Measurements from ENCODE around the gene CYP26C1. TPM values are rescaled to one million over a fixed set of nuclear protein-coding genes. Genes with fewer than 3 reads are reported as not detected.

Gene CYP26C1
- total RNA-seq, 1 experiment from 2014 or later = 0.79 TPM

DNA sequence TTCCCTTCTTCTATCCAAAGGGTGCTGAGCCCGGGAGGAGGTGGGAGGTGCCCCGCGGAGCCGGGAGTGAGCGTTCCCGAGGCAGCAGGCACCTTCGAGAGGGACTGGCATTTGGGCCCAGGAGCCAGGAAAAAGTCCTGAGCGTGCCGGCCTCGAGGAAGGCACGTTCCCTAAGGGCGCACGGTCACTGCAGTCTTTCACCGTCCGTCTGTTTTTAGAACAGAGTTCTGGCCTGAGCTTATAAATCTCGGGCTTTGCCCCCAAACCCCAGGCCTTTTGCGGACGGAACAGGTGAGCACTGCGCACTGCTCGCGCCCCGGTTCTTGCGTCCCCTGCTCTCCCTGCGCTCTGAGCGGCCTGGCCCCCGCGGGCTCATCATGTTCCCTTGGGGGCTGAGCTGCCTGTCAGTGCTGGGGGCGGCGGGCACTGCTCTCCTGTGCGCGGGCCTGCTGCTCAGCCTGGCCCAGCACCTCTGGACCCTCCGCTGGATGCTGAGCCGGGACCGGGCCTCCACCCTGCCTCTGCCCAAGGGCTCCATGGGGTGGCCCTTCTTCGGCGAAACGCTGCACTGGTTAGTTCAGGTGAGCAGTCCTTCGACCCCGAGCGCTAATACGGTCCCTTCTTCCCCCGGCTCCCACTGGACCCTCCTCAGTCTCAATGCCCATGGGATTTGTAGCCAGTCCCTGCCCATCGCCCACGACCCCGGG is 442 bp downstream of the CYP26C1 start:
- H3K9me3 Mint-ChIP-seq = peaks cover 3 to 8% of the 10 kb centered on the region in 2 experiments; a peak in 3 of 5 replicates
- H3K27ac ChIP-seq (ENCODE audit: insufficient read length, low read depth, low read length) = no peak overlapping the region
- H3K23me2 ChIP-seq (ENCODE audit: insufficient read length, low read depth, low read length, poor library complexity, severe bottlenecking) = no peaks in the 10 kb centered on the region
- no peak overlapping the region; the same call in 1 of the 2 replicates for H3K14ac ChIP-seq (ENCODE audit: insufficient read depth, low read length)
- H3K4me1 ChIP-seq (ENCODE audit: insufficient read depth, low read length) = no peaks in the 10 kb centered on the region
- no peaks in the 10 kb centered on the region for H3K9me3 ChIP-seq (ENCODE audit: control insufficient read depth, low read depth, low read length)
- H4K20me1 ChIP-seq (ENCODE audit: control insufficient read depth, insufficient read depth, insufficient read length) = no peaks in the 10 kb centered on the region
- H3K4me2 ChIP-seq (ENCODE audit: insufficient read depth, insufficient read length, low read length) = peak overlapping the region; percentile 35
- H3K18ac ChIP-seq (ENCODE audit: insufficient read length, low read depth, low read length) = no peak overlapping the region
- H2BK12ac ChIP-seq (ENCODE audit: insufficient read length, low read depth, low read length) = no peak overlapping the region
- peak; percentile 41 for DNase-seq
- peaks cover 25 to 43% of the 10 kb centered on the region in 2 experiments for H3K4me1 Mint-ChIP-seq
- H2AK5ac ChIP-seq (ENCODE audit: insufficient read length, low read length) = no peak overlapping the region
- H2BK20ac ChIP-seq (ENCODE audit: low read depth, low read length, poor library complexity, severe bottlenecking) = no peak overlapping the region
- H3K4me3 Mint-ChIP-seq = peak overlapping the region; percentile 19 to 68; a peak in 4 of 5 replicates
- no peak overlapping the region for H2AFZ ChIP-seq (ENCODE audit: low read length)
- H3T11ph ChIP-seq (ENCODE audit: low read length) = no peak overlapping the region
- H3K79me1 ChIP-seq (ENCODE audit: insufficient read depth, low read depth, low read length, poor library complexity, severe bottlenecking) = no peaks in the 10 kb centered on the region
- no peak overlapping the region for H4K5ac ChIP-seq (ENCODE audit: insufficient read length, low read depth, low read length)
- no peak overlapping the region for H2BK15ac ChIP-seq (ENCODE audit: low read depth, low read length)
- H3K56ac ChIP-seq (ENCODE audit: insufficient read length, low read depth, low read length) = no peak overlapping the region
- WGBS (ENCODE audit: extremely low coverage, insufficient read length, low lambda C conversion rate) = no CpG with 5 or more reads among the region's 45 CpGs
- H2BK120ac ChIP-seq (ENCODE audit: low read depth, low read length, poor library complexity, severe bottlenecking) = no peak overlapping the region
- TF ChIP-seq, protein P1, sequence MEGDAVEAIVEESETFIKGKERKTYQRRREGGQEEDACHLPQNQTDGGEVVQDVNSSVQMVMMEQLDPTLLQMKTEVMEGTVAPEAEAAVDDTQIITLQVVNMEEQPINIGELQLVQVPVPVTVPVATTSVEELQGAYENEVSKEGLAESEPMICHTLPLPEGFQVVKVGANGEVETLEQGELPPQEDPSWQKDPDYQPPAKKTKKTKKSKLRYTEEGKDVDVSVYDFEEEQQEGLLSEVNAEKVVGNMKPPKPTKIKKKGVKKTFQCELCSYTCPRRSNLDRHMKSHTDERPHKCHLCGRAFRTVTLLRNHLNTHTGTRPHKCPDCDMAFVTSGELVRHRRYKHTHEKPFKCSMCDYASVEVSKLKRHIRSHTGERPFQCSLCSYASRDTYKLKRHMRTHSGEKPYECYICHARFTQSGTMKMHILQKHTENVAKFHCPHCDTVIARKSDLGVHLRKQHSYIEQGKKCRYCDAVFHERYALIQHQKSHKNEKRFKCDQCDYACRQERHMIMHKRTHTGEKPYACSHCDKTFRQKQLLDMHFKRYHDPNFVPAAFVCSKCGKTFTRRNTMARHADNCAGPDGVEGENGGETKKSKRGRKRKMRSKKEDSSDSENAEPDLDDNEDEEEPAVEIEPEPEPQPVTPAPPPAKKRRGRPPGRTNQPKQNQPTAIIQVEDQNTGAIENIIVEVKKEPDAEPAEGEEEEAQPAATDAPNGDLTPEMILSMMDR (conservative IDR thresholded peaks at IDR 0.05) = no peak
- H2BK5ac ChIP-seq (ENCODE audit: insufficient read length, low read length) = no peak overlapping the region
- no peaks in the 10 kb centered on the region for H3K79me2 ChIP-seq (ENCODE audit: insufficient read depth, low read length)
- peaks cover 0 to 14% (median 5%) of the 10 kb centered on the region in 3 experiments; a peak in 5 of 7 replicates for H3K36me3 Mint-ChIP-seq (ENCODE audit: insufficient read depth in 1 of 3, low read depth in 3 of 3)
- H3K27me3 Mint-ChIP-seq (ENCODE audit: low read depth) = peaks cover 70% of the 10 kb centered on the region
- H3K9ac ChIP-seq (ENCODE audit: extremely low read depth, insufficient read length, low read length) = no peak overlapping the region
- no peak overlapping the region for H4K8ac ChIP-seq (replicated peaks; ENCODE audit: insufficient read length, low read depth, low read length)
- H3K27ac Mint-ChIP-seq = no peak overlapping the region
- H3K27me3 ChIP-seq (ENCODE audit: insufficient read depth, low read length) = peaks cover 60% of the 10 kb centered on the region
- H3K4ac ChIP-seq (ENCODE audit: low read depth, low read length) = no peak overlapping the region
- H4K91ac ChIP-seq (ENCODE audit: insufficient read length, low read depth, low read length) = no peak overlapping the region
- no peak overlapping the region for H3K23ac ChIP-seq (ENCODE audit: insufficient read length, low read depth, low read length)

Measured in H9 (cell line).